HL-60/S4 treated with phorbol 12-myristate 13-acetate at 8.2 ng/mL for 4 days and 3 days (cell line): ENCODE data around the gene ACVR1B.

Experiments
- in situ Hi-C: fragments of 300-500 bp; cut with MboI; formaldehyde crosslinking; loops from 2 replicates; pipeline ENCODE4 v1.15.0; 2022; ENCODE audit warnings: low sequenced_read_pairs

ACVR1B gene

DNA sequence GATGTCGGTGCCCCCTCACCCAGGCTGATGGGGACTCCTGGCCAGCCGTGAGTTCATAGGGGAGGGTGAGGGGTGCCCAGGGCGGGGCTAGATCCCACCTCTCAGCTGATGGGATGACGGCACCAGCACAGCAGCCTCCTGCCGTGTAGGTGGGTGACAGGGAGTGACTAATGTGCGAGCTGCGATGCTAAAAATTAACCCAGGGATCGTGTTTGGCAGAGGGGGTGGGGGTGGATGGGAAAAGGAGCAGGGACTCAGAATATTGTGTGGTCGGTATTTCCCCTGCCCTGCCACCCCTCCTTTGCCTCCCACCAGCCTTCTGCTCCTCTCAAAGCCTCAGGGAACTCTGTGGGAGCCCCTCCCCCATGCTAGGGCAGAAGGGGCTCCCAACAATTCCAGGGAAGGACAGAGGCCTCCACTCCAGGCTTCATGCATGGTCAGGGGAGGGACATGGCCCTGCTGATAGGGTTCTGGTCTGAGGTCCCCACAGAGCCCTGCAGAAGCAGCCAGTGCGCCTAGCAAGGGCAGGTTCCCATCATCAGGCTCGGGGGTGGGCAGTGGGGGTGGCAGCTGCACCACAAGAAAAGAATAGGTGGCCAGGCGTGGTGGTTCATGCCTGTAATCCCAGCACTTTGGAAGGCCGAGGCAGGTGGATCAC lies 67.7 kb downstream of the ACVR1B start:
- in situ Hi-C loops, result no loop called here

DNA sequence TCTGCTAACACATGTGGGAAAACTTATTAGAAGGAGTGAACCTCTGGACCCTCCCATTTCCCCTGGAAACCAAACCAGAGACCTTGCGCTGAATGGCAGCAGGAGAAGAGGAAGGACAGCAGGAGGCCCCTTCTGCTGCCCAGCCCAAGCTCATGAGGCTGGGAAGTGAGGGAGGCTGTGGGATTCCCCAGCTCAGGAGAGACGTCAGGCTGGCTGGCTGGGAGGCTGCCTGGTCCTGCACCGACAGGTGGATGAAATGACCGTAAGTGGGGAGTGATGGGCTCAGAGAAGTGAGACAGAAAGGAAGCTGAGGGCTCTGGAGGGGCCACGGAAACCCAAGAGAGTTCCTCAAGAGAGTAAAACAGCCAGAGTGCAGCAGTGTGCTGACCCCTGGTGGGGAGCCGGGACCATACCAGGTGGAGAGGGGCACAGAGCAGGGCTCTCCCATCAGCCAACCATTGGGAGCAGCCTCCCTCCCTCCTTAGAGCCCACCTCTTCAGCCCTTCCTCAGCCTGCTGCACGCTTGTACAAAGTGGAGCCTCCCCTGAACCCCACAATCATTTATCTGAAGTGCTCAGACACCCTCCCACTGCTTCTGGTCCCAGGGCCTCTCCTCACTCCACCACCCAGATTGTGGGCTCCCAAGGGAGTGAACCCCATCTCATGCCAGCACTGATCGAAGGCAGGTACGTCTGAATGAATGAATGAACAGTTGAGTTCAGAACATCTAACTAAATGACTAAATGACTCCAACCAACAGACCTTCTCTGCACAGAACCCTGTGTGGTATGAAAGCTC lies 69.2 kb downstream of the ACVR1B start:
- in situ Hi-C loops, result no loop called here

DNA sequence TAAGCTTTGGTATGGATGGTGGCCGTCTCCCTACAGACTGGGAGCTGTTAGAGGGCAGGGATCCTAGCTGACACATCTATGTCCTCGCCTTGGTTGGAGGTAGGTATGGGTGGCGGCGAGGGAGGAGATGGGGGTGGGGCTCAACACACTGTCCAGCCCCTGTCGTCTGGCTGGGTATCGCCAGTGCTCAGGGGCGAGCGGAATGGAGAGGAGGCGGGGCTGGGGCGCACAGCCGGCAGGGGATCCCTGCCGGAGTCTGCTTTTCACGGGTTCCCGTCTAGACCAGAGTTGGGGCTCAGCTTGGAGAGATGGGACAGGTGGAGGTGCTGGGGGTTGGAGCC lies 71.3 kb downstream of the ACVR1B start:
- in situ Hi-C loops, result no loop called here

DNA sequence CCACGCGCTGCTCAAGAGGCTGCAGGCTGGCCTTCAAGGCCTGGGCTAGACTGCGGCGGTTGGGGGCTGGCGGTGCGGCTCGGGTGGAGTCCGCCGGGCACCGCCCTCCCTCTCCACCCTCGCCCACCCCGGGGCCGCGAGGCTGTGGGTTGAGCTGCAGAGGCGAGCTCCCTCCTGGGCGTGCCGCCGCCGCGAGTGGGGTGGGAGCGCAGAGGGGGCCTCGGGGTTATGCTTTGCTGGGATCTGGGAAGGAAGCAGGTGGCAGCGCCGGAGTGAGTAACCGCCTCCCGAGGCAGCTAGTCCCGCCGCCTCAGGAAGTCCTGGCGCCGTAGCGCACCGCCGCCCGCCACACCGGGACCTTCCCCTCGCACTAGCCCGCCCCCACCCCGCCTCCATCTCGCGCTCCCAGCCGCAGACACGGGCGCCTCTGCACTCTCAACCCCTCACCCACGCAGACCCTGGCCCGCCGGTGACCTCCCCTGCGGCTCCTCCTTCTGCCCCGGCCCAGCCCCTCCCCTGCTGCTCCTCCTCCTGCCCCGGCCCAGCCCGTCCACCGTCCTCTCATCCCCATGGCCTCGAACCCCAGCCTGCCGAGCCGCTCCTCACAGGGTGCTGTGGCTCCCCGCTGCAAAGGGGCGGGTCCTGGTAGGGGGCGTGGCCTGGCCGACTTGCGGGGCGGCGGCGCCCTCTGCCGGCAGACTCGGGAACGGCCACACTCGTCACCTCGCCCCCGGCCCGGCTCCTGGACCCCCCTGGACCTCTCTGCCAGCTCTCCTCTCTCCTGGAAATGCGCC lies 71.9 kb downstream of the ACVR1B start:
- in situ Hi-C loops, result no loop called here

DNA sequence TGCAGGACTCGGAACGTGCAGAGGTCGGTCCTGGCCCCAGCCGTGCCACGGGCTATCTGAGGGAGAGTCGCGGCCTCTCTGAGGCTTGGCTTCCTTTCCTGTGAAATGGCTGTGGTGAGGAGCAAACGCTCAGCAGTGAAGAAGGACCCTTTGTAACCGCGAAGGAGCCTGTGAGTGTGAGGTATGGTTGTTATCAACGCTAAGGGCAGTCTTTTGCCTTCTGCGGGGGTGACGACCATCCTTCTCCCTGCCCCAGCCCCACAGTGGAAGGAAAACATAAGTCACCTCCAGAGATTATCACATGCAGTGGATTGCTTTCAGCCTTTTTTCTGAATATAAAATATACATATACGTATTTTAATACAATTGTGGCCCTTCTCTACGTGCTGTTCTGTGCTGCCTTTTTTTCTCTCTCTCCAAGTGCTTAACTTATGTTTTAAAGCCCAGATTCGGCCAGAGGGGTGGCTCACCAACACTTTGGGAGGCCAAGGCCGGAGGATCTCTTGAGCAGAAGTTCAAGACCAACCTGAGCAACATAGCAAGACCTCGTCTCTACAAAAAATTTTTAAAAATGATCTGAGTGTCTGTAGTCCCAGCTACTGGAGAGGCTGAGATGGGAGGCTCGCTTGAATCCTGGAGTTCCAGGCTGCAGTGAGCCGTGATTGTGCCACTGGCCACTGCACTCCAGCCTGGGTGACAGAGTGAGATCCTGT lies 72.6 kb downstream of the ACVR1B start:
- in situ Hi-C loops, result no loop called here

DNA sequence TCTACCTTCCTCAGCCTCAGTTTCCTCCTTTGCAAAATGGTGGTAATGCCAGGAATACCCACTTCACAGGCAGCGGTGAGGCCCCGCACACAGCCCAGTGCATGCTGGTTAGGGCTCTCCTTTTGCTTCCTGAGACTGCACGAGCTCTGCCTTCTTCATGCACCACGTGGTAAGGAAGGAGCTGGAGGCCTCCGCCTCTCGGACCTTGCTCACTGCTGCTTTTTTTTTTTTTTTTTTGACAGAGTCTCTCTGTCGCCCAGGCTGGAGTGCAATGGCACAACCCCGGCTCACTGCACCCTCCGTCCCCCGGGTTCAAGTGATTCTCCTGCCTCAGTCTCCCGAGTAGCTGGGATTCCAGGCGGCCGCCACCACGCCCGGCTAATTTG lies 73.3 kb downstream of the ACVR1B start:
- in situ Hi-C loops, result loop anchor here (5.0 kb wide), 1 partner anchor 57 kb away; no protein-coding TSS in a partner anchor

DNA sequence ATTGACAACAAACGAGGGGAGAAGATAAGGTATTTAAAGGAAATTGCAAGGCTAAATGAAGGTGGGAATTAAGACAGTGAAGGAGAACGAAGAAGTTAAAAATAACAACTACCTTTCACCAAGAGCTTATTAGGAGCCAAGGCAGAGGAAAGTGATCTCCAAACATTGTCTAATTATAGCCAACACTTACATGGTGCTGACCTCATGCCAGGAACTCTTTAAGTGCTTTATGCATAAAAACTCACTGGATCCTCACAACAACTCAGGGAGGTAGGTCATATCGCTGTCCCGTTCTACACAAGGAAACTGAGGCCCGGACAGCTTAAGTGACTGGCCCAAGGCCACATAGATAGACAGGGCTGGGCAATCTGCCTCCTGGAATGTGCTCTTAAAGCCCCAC lies 74.8 kb downstream of the ACVR1B start:
- in situ Hi-C loops, result loop anchor here (5.0 kb wide), 1 partner anchor 56 kb away; no protein-coding TSS in a partner anchor

DNA sequence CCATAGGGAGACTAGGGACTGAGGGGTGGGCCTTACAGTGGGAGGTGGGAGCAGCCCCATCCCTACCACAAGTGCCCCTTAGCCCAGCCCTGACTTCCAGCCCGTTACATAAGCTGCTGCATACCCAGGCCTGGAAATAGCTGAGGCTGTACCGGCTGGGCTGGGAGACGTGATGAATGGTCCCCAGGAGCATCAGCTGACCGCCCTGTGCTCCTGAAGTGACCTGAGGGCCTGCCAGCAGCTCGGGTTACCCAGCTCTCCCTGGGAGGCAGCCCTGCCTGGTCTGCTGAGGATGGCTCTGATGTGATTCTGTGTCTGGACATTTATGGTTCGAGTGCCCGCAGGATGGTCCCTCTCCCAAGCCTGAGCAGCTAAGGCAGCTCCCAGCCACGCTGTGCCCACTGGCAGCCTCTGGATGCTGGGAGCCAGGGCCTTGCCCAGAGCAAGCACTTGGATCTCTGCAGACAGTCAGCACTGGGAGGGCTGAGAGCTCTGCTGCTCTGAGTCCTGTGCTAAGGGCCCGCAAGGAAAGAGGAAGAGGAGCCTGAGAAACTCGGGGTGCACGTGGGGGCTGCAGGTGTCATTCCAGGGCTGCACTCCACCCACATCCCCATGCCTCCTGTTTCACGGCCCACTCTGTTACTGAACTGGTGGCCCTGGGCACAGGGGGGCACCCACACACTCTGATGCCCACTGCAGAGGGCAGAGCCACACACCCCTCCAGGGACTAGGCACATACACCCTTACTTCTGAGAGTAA lies 75.8 kb downstream of the ACVR1B start:
- in situ Hi-C loops, result loop anchor here (5.0 kb wide), 1 partner anchor 55 kb away; no protein-coding TSS in a partner anchor

DNA sequence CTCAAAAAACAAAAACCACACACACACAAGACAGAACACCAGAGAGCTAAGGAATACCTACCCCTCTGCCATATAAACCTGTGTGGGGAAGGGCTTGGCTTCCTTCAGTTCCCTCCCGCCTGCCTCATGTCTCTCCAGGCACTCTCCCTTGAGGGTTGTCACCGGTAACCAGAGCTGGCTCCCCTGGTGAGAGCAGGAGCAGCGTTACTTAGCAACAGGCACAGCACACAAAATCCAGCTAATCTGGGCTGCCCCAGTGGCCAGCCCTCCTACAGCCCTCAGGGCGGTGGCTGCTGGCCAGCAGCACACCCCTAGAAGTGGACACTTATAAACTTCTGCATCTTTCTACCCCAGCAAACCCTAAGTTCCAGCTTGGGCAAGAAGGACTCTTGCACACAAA lies 78.2 kb downstream of the ACVR1B start:
- in situ Hi-C loops, result loop anchor here (5.0 kb wide), 1 partner anchor 53 kb away; no protein-coding TSS in a partner anchor

DNA sequence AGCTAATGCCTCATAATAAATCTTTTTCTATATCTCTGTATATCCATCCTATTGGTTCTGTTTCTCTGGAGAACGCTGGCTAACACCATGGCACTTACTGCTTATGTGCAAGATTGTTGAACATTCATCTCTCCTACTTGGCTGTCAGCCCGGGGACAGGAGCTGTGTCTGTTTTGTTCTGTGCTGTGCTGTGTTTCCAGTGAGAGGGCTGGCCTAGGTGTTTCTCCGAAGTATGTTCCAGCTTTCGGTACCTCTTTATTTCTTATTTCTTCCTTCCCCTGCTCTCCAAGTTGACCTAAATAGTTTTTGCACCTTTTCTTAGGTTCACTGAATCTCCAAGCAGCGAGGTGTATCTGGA lies 80.9 kb downstream of the ACVR1B start:
- in situ Hi-C loops, result no loop called here

DNA sequence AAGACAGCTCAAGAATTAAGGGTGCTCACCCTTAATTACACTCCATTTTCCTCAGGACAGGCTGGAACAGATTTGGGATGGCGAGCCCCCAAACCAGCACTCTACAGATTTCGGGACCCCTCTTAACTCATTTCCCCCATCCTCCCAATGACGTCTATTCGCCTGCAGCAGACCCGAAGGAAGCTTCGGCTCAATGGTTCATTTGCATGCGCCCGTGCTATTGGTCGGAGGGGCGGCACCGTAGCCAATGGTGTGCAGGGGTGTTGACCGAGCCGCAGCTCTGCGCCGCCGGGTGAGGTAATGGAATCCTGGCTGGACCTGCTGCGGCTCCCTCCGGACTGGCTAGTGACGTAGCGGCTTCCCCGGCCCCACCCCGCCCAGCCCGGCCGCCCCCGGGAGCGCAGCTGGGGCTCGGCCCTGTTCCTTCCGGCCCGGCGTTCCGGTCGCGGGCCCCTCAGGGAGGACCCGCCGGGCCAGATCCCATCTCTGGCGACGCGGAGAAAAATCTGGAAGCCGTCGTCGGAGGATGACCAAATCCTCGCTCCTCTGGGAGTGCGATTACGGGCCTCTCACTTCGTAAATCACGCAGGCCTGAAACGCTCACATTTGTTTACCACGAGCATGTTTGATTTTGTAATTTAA lies 81.4 kb downstream of the ACVR1B start:
- in situ Hi-C loops, result no loop called here

DNA sequence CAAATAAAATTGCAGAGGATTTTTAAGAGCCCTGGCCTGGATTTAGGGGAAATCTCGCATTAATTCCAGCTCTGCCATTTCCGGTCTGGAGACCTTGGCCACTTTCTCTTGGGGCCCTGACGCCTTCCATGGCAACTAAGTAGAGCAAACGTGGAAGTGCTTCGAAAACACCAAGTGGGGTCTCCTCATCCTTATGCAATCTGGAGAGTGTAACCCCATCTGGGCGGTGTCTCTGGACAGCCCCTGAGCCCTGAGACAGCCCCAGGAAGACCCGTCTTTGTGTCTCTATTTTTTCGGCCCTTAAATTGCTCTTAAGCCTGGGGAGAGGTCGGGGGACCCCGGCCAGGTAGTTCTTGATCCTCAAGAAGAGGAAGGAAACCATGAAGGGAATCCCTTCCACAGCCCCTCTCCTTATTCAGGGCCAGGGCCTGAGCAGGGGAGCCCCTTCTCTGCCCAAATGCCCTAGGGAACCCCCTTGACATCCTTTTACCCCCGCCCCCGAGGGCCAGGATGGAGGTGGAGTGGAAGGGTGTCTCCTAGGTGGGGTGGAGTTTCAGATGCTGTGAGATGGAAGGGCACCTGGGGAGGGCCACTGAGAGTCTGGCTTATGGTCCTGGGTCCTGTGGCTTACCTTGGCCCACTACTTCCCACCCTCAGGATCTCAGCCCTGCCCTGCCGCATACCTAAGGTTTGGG lies 82.1 kb downstream of the ACVR1B start:
- in situ Hi-C loops, result no loop called here

DNA sequence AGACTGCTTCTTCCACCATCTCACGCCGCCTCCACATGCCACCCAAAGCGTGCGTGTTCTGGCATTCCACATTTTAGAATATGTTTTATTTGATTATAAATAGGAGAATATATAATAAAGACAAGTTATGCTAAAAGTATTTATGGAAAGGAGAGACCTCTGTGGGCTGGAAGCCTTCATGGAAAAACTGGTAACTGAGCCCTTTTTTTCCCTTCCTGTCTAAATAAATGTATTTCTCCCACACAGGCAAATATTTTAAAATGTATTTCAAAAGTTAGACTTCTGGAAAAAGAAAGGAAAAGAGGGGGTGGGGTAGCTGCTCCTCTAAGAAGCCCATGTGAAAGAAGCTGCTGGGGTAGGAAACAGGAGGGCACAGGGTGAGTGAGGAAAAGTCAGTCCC lies 83.7 kb downstream of the ACVR1B start:
- in situ Hi-C loops, result no loop called here

DNA sequence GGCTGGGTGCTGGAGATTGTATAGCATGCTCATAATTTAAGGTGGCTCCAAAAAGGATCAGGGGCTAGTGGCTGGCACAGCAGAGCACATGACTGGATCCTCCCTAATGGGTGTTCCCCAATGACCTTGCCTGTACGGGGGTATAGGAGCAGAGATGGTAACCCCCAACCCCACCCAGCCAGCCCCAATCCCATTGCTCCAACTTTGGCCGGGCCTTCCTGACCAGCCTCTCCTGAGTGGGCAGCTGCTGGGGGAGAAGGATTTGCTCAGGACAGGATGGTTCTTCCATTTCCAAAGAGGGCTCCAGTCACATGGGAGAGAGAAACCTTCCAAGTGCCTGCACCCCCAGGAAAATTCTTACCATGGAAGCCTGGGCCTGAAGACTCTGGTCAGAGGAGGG lies 84.4 kb downstream of the ACVR1B start:
- in situ Hi-C loops, result no loop called here

DNA sequence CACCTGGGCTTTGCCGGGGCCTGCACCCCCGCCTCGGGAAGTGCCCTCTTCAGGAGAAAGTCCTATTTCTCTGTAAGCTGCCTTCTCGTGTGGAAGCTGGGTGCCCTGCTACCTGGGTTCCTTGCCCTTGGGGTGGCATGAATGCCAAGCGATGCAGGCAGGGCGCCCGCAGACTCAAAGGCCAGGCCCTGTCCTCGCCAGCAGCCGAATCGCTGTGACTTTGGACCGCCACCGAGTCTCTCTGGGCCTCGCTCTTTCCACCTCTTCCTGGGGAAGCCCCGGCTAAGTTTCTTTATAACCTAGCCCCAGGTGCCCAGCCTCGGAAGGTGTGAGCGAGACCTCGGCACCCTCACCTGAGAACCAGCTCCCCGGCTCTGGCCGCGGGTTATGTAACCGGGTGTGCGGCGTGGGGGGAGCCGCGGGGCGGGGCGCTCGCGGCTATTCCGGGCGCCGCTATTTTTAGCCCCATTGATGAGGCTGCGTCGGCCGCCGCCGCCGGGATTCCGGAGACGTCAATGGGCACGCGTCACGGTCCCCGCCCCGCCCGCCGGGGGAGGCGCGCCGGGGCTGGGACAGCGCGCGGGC lies 85.2 kb downstream of the ACVR1B start:
- in situ Hi-C loops, result no loop called here

DNA sequence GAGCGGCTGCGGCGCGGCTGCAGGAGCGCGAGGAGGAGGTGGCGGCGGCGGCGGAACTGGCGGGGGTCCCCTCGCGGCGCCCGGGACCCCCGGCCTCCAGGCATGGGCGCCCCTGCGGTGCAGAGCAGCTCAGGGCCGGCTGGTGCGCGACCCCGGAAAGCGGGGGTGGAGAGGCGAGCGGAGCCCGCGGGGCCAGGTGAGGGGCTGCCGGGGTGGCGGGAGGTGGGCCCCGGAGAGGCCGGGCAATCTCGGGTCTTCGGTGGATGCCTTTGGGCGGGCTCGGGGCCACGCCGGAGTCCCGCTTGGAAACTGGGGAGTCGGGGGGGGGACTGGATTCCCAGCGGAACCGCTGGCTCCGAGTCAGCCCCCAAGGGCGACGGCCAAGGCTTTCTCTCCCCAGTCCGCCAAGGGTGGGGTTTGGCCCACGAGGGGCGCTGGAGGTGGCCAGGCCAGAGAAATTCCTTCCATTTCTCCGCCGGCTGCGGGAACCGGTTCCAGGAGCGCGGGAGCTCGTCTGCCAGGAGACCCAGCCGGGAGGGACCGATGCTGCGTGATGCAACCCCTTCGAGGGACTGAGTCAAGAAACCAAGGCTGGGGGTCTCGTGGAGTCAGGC lies 85.9 kb downstream of the ACVR1B start:
- in situ Hi-C loops, result no loop called here

DNA sequence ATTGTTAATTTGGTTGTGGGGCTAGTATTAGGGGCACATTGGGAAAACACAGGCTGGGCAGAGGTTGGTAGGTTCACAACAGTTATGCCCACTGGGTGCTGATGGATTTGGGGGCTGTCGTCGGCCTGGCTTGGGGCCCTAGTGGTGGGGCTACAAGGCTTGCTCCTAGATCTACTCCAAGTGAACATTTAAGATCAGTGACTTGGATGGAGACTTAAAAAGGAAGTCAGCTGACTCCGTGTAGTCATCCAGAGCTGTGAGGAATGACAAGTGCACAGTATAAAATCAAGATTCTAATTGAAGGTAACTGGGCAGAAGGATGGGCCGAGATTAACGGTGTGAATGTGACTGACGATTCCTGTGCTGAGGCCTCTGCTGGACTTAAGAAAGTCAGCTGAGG lies 86.9 kb downstream of the ACVR1B start:
- in situ Hi-C loops, result no loop called here

DNA sequence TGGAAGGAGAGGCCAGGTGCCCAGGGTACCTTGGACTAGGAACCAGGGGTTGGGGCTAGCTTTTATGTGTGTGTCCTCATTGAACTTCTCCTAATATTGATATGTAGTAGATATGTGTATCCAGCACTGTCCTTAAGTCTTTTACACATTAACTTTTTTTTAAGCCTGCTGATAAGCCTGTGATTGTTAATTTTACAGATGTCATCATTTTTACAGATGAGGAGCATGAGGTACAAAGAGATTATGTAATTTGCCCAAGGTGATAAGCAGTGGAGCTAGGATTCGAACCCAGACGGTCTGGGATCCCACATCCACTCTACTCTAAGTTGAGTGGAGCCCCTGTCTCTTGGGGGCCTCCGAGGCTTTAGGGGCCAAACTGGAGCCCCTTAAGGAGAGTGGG lies 89.5 kb downstream of the ACVR1B start:
- in situ Hi-C loops, result no loop called here
